ENCODE data around the gene ITGA7.

ITGA7 gene

DNA sequence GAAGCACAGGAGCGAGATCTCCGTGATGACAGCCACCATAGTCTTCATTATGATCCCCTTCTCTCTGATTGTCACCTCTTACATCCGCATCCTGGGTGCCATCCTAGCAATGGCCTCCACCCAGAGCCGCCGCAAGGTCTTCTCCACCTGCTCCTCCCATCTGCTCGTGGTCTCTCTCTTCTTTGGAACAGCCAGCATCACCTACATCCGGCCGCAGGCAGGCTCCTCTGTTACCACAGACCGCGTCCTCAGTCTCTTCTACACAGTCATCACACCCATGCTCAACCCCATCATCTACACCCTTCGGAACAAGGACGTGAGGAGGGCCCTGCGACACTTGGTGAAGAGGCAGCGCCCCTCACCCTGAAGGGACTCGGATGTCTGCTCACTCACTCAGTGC is 70.2 kb downstream of the ITGA7 start:
- DNase-seq = peak; percentile 26 to 36

GRCh38 chr12:55636853-55637252 is 70.9 kb downstream of the ITGA7 start, which contains the start of gene OR10P1:
Gene OR10P1 (plus strand): TSS chr12:55636892. CDS start chr12:55636892, 0 bp downstream.
- DNase-seq = no peak

DNA sequence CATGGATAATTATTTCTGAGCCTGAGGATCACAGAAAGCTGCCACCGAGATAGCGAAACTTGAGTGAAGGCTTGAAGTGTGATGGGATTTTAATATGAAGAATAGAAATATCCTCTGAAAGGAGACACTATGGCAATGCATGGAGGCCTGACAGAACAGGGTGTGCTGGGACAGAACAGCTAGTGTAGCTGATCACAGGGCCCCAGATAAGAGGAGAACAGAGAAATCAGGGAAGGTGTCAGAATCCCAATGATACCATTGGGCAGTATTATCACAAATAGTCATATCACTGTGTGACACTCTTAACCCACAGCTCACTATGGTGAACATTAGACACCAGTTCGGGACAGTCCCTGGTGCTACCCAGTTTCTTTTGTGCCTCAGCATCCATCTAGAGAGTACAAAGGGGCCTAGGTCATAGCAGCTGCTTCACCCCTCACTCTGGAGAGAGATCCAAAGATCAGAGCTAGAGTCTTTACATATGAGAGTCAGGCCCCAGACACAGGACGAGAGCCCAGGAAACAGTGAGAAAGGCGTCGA is 71.5 kb downstream of the ITGA7 start:
- no peak for DNase-seq
